ENCODE data around the gene FAM151A. TPM values are rescaled to one million over a fixed set of nuclear protein-coding genes. Genes with fewer than 3 reads are reported as not detected.

The FAM151A gene
- total RNA-seq, 4 donors from 2014 or later = 0.47 TPM; not detected in 3

GRCh38 chr1:54593571-54594160, 29.7 kb downstream of the FAM151A start:
- no peaks in the 10 kb centered on the region for H3K9me3 ChIP-seq
- no peak overlapping the region for H3K4me3 ChIP-seq
- no peak for DNase-seq (ENCODE audit: low spot score in 2 of 2)
- H3K27me3 ChIP-seq = no peaks in the 10 kb centered on the region
- H3K27ac ChIP-seq = no peak overlapping the region
- 100% methylated on average over 2 of the region's 10 CpGs for WGBS
- no peaks in the 10 kb centered on the region for H3K4me1 ChIP-seq
- H3K36me3 ChIP-seq = no peaks in the 10 kb centered on the region
- TF ChIP-seq CTCF (IDR thresholded peaks at IDR 0.05) = no peak
- TF ChIP-seq POLR2AphosphoS5 (IDR thresholded peaks at IDR 0.05) = no peak
- no peak for TF ChIP-seq EP300 (IDR thresholded peaks at IDR 0.05)
- TF ChIP-seq POLR2A (IDR thresholded peaks at IDR 0.05) = no peak

GRCh38 chr1:54591127-54591756, 32.1 kb downstream of the FAM151A start:
- H3K36me3 ChIP-seq = no peaks in the 10 kb centered on the region
- no peaks in the 10 kb centered on the region for H3K9me3 ChIP-seq
- no peak for TF ChIP-seq POLR2A (IDR thresholded peaks at IDR 0.05)
- no peak for TF ChIP-seq CTCF (IDR thresholded peaks at IDR 0.05)
- TF ChIP-seq EP300 (IDR thresholded peaks at IDR 0.05) = no peak
- TF ChIP-seq POLR2AphosphoS5 (IDR thresholded peaks at IDR 0.05) = no peak
- H3K4me1 ChIP-seq = no peaks in the 10 kb centered on the region
- 88% methylated on average over 3 of the region's 5 CpGs for WGBS
- no peaks in the 10 kb centered on the region for H3K27me3 ChIP-seq
- H3K4me3 ChIP-seq = no peak overlapping the region
- no peak for DNase-seq (ENCODE audit: low spot score in 2 of 2)
- H3K27ac ChIP-seq = no peak overlapping the region

- Histone ChIP-seq H3K27me3 (no peaks in the 10 kb centered on the region), H3K27ac (no peak overlapping the region), H3K4me1 (no peaks in the 10 kb centered on the region), H3K36me3 (no peaks in the 10 kb centered on the region), H3K4me3 (no peak overlapping the region), H3K9me3 (no peaks in the 10 kb centered on the region)
- TF ChIP-seq EP300 (IDR thresholded peaks at IDR 0.05) (no peak), POLR2AphosphoS5 (IDR thresholded peaks at IDR 0.05) (no peak), CTCF (IDR thresholded peaks at IDR 0.05) (no peak)
- no peak for DNase-seq (ENCODE audit: low spot score in 2 of 2)
- WGBS = 86% methylated on average over 2 of the region's 2 CpGs
These were observed 34.9 kb downstream of the FAM151A start for GRCh38 chr1:54588377-54588776.

- 93% methylated on average over 13 of the region's 15 CpGs for WGBS
- Histone ChIP-seq H3K36me3 (no peaks in the 10 kb centered on the region), H3K27ac (no peak overlapping the region), H3K4me1 (peaks cover 13% of the 10 kb centered on the region), H3K4me3 (no peak overlapping the region), H3K27me3 (no peaks in the 10 kb centered on the region), H3K9me3 (no peaks in the 10 kb centered on the region)
- no peak for DNase-seq (ENCODE audit: low spot score in 2 of 2)
- TF ChIP-seq EP300 (IDR thresholded peaks at IDR 0.05) = no peak
- TF ChIP-seq POLR2A (IDR thresholded peaks at IDR 0.05) = no peak
- TF ChIP-seq CTCF (IDR thresholded peaks at IDR 0.05) = no peak
- TF ChIP-seq POLR2AphosphoS5 (IDR thresholded peaks at IDR 0.05) = no peak
These were observed 37.9 kb downstream of the FAM151A start for GRCh38 chr1:54585181-54586066.

GRCh38 chr1:54584575-54584974, 38.8 kb downstream of the FAM151A start:
- Histone ChIP-seq H3K4me1 (peaks cover 13% of the 10 kb centered on the region), H3K4me3 (no peak overlapping the region), H3K36me3 (no peaks in the 10 kb centered on the region), H3K27me3 (no peaks in the 10 kb centered on the region), H3K9me3 (no peaks in the 10 kb centered on the region), H3K27ac (no peak overlapping the region)
- 100% methylated on average over 2 of the region's 17 CpGs for WGBS
- no peak for TF ChIP-seq POLR2A (IDR thresholded peaks at IDR 0.05)
- TF ChIP-seq POLR2AphosphoS5 (IDR thresholded peaks at IDR 0.05) = no peak
- TF ChIP-seq CTCF (IDR thresholded peaks at IDR 0.05) = no peak
- no peak for TF ChIP-seq EP300 (IDR thresholded peaks at IDR 0.05)
- no peak for DNase-seq (ENCODE audit: low spot score in 2 of 2)
